Measurements from ENCODE around the gene ROBO3. TPM values are rescaled to one million over a fixed set of nuclear protein-coding genes. Genes with fewer than 3 reads are reported as not detected.

Gene ROBO3
- polyA plus RNA-seq, 4 donors = 18.8 to 30.8 (median 21.3) TPM

DNA sequence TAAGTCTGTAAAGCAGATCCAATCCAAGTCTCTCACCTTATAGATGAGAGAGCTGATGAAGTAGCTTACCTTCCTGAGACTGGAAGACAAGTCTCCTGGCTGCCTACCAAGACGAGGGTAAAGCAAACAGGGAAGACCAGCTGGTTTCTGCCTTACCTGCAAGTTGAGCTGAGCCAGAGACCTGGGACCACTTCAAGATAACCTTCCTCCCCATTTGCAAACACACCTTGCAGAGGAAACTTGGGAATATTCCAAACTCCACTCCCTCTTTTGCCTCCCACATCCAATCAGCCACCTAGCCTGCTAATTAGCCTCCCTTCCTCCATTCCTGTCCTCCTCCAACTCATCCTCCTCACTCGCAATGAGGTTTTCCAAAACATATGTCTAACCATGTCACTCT is 23.4 kb upstream of the ROBO3 start:
- DNase-seq (ENCODE audit: low read depth in 4 of 4, low spot score in 3 of 4) = no peak

- DNase-seq (ENCODE audit: low read depth in 4 of 4, low spot score in 3 of 4) = no peak
These were observed 22.9 kb upstream of the ROBO3 start for GRCh38 chr11:124842305-124842704.

- no peak for DNase-seq (ENCODE audit: low read depth in 4 of 4, low spot score in 3 of 4)
These were observed 21.7 kb upstream of the ROBO3 start for GRCh38 chr11:124843616-124843910.

- DNase-seq (ENCODE audit: low read depth in 4 of 4, low spot score in 3 of 4) = no peak
These were observed 20.6 kb upstream of the ROBO3 start for GRCh38 chr11:124844664-124845079.

DNA sequence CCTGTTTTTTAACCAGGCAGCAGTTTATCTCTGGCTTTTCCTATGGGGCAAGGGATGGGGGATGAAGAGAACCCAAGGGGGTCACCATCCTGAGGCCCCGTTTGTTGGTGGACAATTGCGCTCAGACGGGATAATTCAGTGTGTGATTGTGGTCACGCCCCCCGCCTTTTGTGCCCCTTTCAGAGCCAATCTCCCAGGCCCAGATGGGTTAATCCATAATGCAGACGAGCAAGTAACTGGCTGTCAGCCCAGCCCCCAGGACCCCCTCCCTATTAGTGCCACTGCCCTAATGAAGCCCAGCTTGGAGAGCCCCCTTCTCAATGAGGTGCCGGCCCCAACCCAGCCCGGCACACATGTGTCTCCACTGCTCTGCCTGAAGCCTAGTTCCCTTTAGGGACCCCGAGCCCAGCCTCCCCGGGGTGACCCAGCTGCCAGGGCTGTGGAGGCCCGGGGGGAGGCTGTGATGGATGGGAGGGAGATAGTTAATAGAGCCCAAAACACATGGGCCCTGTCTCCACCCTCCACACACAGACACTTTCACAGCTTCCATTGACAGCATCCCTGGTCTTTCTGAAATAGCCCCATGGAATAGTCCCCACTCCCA is 19.1 kb upstream of the ROBO3 start:
- DNase-seq (ENCODE audit: low read depth in 4 of 4, low spot score in 3 of 4) = no peak

GRCh38 chr11:124859171-124859570 is 6.1 kb upstream of the ROBO3 start:
- DNase-seq (ENCODE audit: low read depth in 4 of 4, low spot score in 3 of 4) = no peak

DNA sequence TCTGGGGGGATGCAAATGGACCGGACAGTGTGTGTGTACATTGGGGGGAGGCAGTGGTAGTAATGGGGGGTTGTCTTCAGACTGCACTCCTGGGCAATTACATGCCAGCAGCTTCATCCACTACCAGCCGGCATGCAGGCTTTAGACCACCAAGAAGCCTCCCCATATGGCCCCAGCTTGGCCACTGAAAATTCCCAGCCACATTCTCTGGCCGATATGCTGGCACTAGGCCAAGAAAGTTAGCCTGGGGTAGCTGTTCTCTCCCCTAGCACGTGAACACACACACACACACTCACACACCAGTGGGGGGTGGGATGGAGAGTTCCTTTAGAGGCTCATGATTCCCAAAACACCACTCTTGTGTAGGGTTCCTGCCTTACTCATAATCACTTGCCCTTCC is 3.6 kb upstream of the ROBO3 start:
- no peak for DNase-seq (ENCODE audit: low read depth in 4 of 4, low spot score in 3 of 4)

GRCh38 chr11:124863137-124863825 is 2.0 kb upstream of the ROBO3 start:
- no peak for DNase-seq (ENCODE audit: low read depth in 4 of 4, low spot score in 3 of 4)

- no peak for DNase-seq (ENCODE audit: low read depth in 4 of 4, low spot score in 3 of 4)
These were observed 1.4 kb upstream of the ROBO3 start for GRCh38 chr11:124863826-124864165.

GRCh38 chr11:124864176-124864891 is 898 bp upstream of the ROBO3 start:
- DNase-seq (ENCODE audit: low read depth in 4 of 4, low spot score in 3 of 4) = no peak

DNA sequence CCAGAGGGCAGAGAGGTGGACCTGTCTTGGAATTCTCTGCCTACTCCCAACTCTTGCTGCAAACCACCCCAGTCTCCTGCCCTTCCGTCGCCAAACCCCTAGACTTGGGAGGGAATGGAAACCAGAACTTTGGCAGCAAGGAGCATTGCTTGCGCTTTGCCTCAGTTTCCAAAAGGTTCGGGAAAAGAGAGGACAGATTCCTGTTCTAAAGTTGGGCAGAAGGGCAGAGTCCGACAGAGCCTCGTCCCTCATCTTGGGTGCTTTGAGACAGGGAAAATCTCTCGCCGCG is 396 bp upstream of the ROBO3 start:
- no peak for DNase-seq (ENCODE audit: low read depth in 4 of 4, low spot score in 3 of 4)

- DNase-seq (ENCODE audit: low read depth in 4 of 4, low spot score in 3 of 4) = no peak
These were observed 945 bp downstream of the ROBO3 start for GRCh38 chr11:124865902-124866851.

- no peak for DNase-seq (ENCODE audit: low read depth in 4 of 4, low spot score in 3 of 4)
These were observed 2.5 kb downstream of the ROBO3 start for GRCh38 chr11:124867700-124868099.

DNA sequence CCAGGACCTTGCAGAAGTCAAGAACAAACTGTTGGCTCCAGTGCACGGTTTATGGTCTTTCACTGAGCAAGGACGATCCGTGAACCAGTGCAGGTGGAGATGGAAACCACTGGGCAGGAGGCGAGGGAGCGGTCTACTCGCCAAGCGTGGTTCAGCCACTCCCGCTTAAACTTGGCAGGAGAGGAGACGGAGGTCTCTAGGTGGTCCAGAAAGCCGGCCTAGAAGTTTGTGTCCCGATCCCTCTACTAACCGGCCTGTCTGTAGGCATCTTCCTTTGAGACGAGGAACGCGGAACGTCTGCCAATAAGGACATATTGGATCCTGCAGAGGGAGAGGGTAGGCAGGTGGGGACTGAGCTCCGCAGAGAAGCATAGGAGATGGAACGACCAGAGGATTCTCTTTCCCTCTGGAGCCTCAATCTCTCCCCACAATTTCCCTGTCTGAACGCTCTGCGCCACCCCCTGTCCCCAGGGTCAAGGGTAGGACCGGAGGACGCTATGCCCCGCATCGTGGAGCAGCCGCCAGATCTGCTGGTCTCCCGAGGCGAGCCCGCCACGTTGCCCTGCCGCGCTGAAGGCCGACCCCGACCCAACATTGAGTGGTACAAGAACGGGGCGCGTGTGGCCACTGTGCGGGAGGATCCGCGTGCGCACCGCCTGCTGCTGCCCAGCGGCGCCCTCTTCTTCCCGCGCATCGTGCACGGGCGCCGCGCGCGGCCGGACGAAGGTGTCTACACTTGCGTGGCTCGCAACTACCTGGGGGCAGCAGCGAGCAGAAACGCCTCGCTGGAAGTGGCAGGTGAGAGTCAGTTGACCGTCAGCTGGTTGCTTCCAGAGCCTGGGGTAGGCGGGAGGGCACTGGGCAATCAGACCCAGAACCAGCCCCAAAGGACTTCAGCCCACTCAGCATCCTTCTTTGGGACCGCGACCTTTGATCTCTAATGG is 3.4 kb downstream of the ROBO3 start:
- no peak for DNase-seq (ENCODE audit: low read depth in 4 of 4, low spot score in 3 of 4)

GRCh38 chr11:124869331-124869730 is 4.1 kb downstream of the ROBO3 start:
- no peak for DNase-seq (ENCODE audit: low read depth in 4 of 4, low spot score in 3 of 4)

DNA sequence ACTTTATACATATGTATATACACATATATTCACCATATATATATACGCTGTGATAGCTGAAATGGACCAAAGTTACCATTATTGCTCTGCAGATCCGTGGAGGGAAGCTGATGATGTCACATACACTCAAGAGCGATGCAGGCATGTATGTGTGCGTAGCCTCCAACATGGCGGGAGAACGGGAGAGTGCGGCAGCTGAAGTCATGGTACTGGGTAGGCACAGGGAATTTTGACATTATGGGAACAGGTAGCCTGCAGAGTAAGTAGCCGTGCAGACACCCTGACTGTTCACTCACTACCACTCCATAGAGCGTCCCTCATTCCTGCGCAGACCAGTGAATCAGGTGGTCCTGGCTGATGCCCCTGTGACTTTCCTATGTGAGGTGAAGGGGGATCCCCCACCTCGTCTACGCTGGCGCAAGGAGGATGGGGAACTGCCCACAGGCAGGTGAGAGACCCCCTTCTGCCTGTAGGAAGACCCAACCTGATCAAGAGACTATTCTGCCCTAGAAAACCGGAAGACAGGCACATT is 4.7 kb downstream of the ROBO3 start:
- DNase-seq (ENCODE audit: low read depth in 4 of 4, low spot score in 3 of 4) = no peak

GRCh38 chr11:124870430-124870829 is 5.2 kb downstream of the ROBO3 start:
- DNase-seq (ENCODE audit: low read depth in 4 of 4, low spot score in 3 of 4) = no peak

GRCh38 chr11:124872280-124872679 is 7.0 kb downstream of the ROBO3 start:
- no peak for DNase-seq (ENCODE audit: low read depth in 4 of 4, low spot score in 3 of 4)

GRCh38 chr11:124872741-124873140 is 7.5 kb downstream of the ROBO3 start:
- no peak for DNase-seq (ENCODE audit: low read depth in 4 of 4, low spot score in 3 of 4)

- no peak for DNase-seq (ENCODE audit: low read depth in 4 of 4, low spot score in 3 of 4)
These were observed 8.7 kb downstream of the ROBO3 start for GRCh38 chr11:124873951-124874350.
